Trophoblast cell (in vitro differentiated cells and primary cell): ENCODE results near the gene UGT1A4.

Experiments used
- DNase-seq, 2 donors: peaks; one replicate each; pipeline ENCODE4 v3.0.0-alpha.2; 2016
- H2AFZ ChIP-seq: 2 replicates; pipeline ENCODE4 v1.6.1; 2013; ENCODE audit warnings: low read length, moderate library complexity, mild to moderate bottlenecking; ENCODE audit not compliant: insufficient read depth, poor library complexity
- H2AK5ac ChIP-seq: 2 replicates; pipeline ENCODE4 v1.6.1; 2013; ENCODE audit warnings: mild to moderate bottlenecking, low read length
- H2BK120ac ChIP-seq: 2 replicates; pipeline ENCODE4 v1.6.1; 2013; ENCODE audit warnings: low read length, mild to moderate bottlenecking, moderate library complexity; ENCODE audit not compliant: insufficient read depth, poor library complexity
- H2BK12ac ChIP-seq: 2 replicates; pipeline ENCODE4 v1.6.1; 2013; ENCODE audit warnings: mild to moderate bottlenecking, low read length, moderate library complexity
- H2BK5ac ChIP-seq: 2 replicates; pipeline ENCODE4 v1.6.1; 2013; ENCODE audit warnings: low read length, low read depth, moderate library complexity, mild to moderate bottlenecking; ENCODE audit not compliant: poor library complexity
- H3K14ac ChIP-seq: 2 replicates; pipeline ENCODE4 v1.6.1; 2013; ENCODE audit warnings: mild to moderate bottlenecking, low read length
- H3K18ac ChIP-seq: 2 replicates; pipeline ENCODE4 v1.6.1; 2013; ENCODE audit warnings: mild to moderate bottlenecking, low read length
- H3K23ac ChIP-seq: 2 replicates; pipeline ENCODE4 v1.6.1; 2013; ENCODE audit warnings: low read length
- H3K27ac ChIP-seq: 2 replicates; pipeline ENCODE4 v1.5.1; 2013; ENCODE audit warnings: low read depth, mild to moderate bottlenecking, inconsistent platforms, low read length, moderate library complexity
- H3K27me3 ChIP-seq: 2 replicates; pipeline ENCODE4 v1.6.1; 2013; ENCODE audit warnings: inconsistent platforms, mild to moderate bottlenecking, low read length, moderate library complexity; ENCODE audit not compliant: insufficient read depth
- H3K36me3 ChIP-seq, 2 experiments: 1 replicate in 1 of 2; 2 replicates in 1 of 2; pipeline ENCODE4 v1.6.1; 2013; ENCODE audit warnings: low read length in 2 of 2, mild to moderate bottlenecking in 2 of 2, moderate library complexity in 1 of 2; ENCODE audit not compliant: insufficient read depth in 2 of 2, control insufficient read depth in 1 of 2
- H3K4ac ChIP-seq: 2 replicates; pipeline ENCODE4 v1.6.1; 2013; ENCODE audit warnings: low read depth, mild to moderate bottlenecking, low read length, moderate library complexity
- H3K4me1 ChIP-seq, 2 experiments: 1 replicate in 1 of 2; 2 replicates in 1 of 2; pipeline ENCODE4 v1.6.1; 2013; ENCODE audit warnings: low read length in 2 of 2, mild to moderate bottlenecking in 2 of 2, moderate library complexity in 1 of 2; ENCODE audit not compliant: insufficient read depth in 2 of 2, control insufficient read depth in 1 of 2
- H3K4me2 ChIP-seq: 2 replicates; pipeline ENCODE4 v1.6.1; 2013; ENCODE audit warnings: inconsistent platforms, mild to moderate bottlenecking, low read length, moderate library complexity
- H3K4me3 ChIP-seq: 2 replicates; pipeline ENCODE4 v1.5.1; 2013; ENCODE audit warnings: mild to moderate bottlenecking, low read depth, low read length, inconsistent platforms
- H3K79me1 ChIP-seq: one replicate; pipeline ENCODE4 v1.6.1; 2013; ENCODE audit warnings: low read length
- H3K79me2 ChIP-seq: 2 replicates; pipeline ENCODE4 v1.6.1; 2013; ENCODE audit warnings: low read length, mild to moderate bottlenecking; ENCODE audit not compliant: control insufficient read depth, insufficient read depth, poor library complexity
- H3K9ac ChIP-seq: 2 replicates; pipeline ENCODE4 v1.6.1; 2013; ENCODE audit warnings: mild to moderate bottlenecking, low read length
- H3K9me3 ChIP-seq: 2 replicates; pipeline ENCODE4 v1.6.1; 2013; ENCODE audit warnings: low read depth, mild to moderate bottlenecking, control low read depth, inconsistent platforms, low read length; ENCODE audit not compliant: insufficient read depth
- H4K12ac ChIP-seq: 2 replicates; pipeline ENCODE4 v1.6.1; 2013; ENCODE audit warnings: low read depth, mild to moderate bottlenecking, low read length, moderate library complexity
- H4K8ac ChIP-seq: 2 replicates; pipeline ENCODE4 v1.6.1; 2013; ENCODE audit warnings: low read depth, mild to moderate bottlenecking, low read length, moderate library complexity
- H4K91ac ChIP-seq: one replicate; pipeline ENCODE4 v1.6.1; 2013; ENCODE audit warnings: low read depth, mild to moderate bottlenecking, low read length, moderate library complexity
- WGBS: extraction: QIAGEN DNeasy Blood & Tissue Kit; methylation state at CpG from one replicate; pipeline ENCODE4 v1.1.7; 2013; ENCODE audit warnings: missing lambda C conversion rate; ENCODE audit not compliant: insufficient read length, insufficient coverage; ENCODE audit errors: extremely low coverage; 5-methylcytosine and 5-hydroxymethylcytosine counted together

The UGT1A4 gene

GRCh38 chr2:233711312-233712008 is 7.1 kb upstream of the UGT1A4 start:
- Histone ChIP-seq H3K9ac (no peak overlapping the region), H3K4me2 (no peak overlapping the region), H2BK5ac (no peak overlapping the region), H3K4me3 (no peak overlapping the region), H3K23ac (no peak overlapping the region), H2AK5ac (no peak overlapping the region), H3K9me3 (no peaks in the 10 kb centered on the region), H3K18ac (no peak overlapping the region), H3K27ac (no peak overlapping the region), H3K4me1 (peaks cover 0 to 2% of the 10 kb centered on the region in 2 experiments), H4K8ac (no peak overlapping the region), H3K36me3 (no peaks in the 10 kb centered on the region), H2BK12ac (no peak overlapping the region), H3K14ac (no peak overlapping the region), H3K79me2 (no peaks in the 10 kb centered on the region), H2AFZ (no peak overlapping the region), H3K27me3 (no peaks in the 10 kb centered on the region), H3K79me1 (no peaks in the 10 kb centered on the region), H3K4ac (no peak overlapping the region), H4K12ac (no peak overlapping the region), H4K91ac (no peak overlapping the region), H2BK120ac (no peak overlapping the region)
- DNase-seq = peak; percentile 23 to 80
- no CpG with 5 or more reads among the region's 11 CpGs for WGBS

GRCh38 chr2:233712611-233713261 is 5.8 kb upstream of the UGT1A4 start, which contains the start of gene UGT1A5:
Gene UGT1A5 (plus strand): TSS chr2:233712907. CDS start chr2:233712992, 85 bp downstream.
- Histone ChIP-seq H3K79me2 (no peaks in the 10 kb centered on the region), H3K36me3 (no peaks in the 10 kb centered on the region), H3K4me1 (no peaks in the 10 kb centered on the region), H2AFZ (no peak within 1 kb of the TSS), H2BK12ac (no peak within 1 kb of the TSS), H4K91ac (no peak within 1 kb of the TSS), H4K8ac (no peak within 1 kb of the TSS), H3K4me3 (no peak within 1 kb of the TSS), H3K9me3 (peaks cover 2% of the 10 kb centered on the region), H3K27me3 (no peaks in the 10 kb centered on the region), H3K4me2 (no peak within 1 kb of the TSS), H4K12ac (no peak within 1 kb of the TSS), H3K14ac (no peak within 1 kb of the TSS), H3K18ac (no peak within 1 kb of the TSS), H3K4ac (no peak within 1 kb of the TSS), H2BK5ac (no peak within 1 kb of the TSS), H2AK5ac (no peak within 1 kb of the TSS), H3K79me1 (no peaks in the 10 kb centered on the region), H3K23ac (no peak within 1 kb of the TSS), H2BK120ac (no peak within 1 kb of the TSS), H3K27ac (no peak within 1 kb of the TSS), H3K9ac (no peak within 1 kb of the TSS)
- no peak for DNase-seq
- no CpG with 5 or more reads among the region's 14 CpGs for WGBS

DNA sequence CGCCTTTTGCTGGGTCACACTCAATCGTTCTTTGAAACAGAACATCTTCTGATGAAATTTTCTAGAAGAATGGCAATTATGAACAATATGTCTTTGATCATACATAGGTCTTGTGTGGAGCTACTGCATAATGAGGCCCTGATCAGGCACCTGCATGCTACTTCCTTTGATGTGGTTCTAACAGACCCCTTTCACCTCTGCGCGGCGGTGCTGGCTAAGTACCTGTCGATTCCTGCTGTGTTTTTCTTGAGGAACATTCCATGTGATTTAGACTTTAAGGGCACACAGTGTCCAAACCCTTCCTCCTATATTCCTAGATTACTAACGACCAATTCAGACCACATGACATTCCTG is 5.3 kb upstream of the UGT1A4 start:
- no peak overlapping the region for H3K14ac ChIP-seq
- H3K27me3 ChIP-seq = no peaks in the 10 kb centered on the region

DNA sequence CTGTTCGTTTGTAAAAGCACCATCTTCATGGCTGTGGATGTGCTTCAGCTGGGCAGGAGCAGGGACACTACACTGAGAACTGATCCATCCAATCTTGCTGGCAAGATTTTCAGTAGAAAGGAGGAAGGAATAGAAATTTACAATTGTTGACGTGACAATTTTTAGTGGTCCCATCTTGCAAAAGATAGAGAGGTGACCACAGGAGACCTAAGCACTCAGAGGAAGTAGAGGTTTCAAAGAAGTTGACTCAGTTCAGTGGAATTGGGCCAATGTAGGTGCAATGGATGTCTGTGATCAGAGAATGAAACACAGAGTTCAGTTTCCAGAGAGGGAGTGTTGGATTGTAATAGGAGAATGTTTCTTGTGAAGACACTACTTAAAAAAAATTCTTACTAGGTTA is 4.4 kb upstream of the UGT1A4 start:
- Histone ChIP-seq H3K79me2 (no peaks in the 10 kb centered on the region), H2BK5ac (no peak overlapping the region), H4K8ac (no peak overlapping the region), H2BK120ac (no peak overlapping the region), H3K36me3 (no peaks in the 10 kb centered on the region), H3K9me3 (peaks cover 2% of the 10 kb centered on the region), H3K23ac (no peak overlapping the region), H4K91ac (no peak overlapping the region), H3K27me3 (no peaks in the 10 kb centered on the region), H3K4me2 (no peak overlapping the region), H3K27ac (no peak overlapping the region), H4K12ac (no peak overlapping the region), H2BK12ac (no peak overlapping the region), H2AFZ (no peak overlapping the region), H3K79me1 (no peaks in the 10 kb centered on the region), H3K4ac (no peak overlapping the region), H3K18ac (no peak overlapping the region), H3K14ac (no peak overlapping the region), H3K9ac (no peak overlapping the region), H3K4me3 (no peak overlapping the region), H3K4me1 (no peaks in the 10 kb centered on the region), H2AK5ac (no peak overlapping the region)
- DNase-seq = no peak
- no CpG with 5 or more reads among the region's 2 CpGs for WGBS

More for the DNA sequence above, 5.3 kb upstream of the UGT1A4 start:
- H2BK120ac ChIP-seq = no peak overlapping the region
- no peak overlapping the region for H4K91ac ChIP-seq
- no peak overlapping the region for H4K8ac ChIP-seq
- no peaks in the 10 kb centered on the region for H3K79me1 ChIP-seq
- no peak overlapping the region for H3K9ac ChIP-seq
- H2AFZ ChIP-seq = no peak overlapping the region
- H3K4me2 ChIP-seq = no peak overlapping the region
- H3K4me1 ChIP-seq = no peaks in the 10 kb centered on the region
- no peak overlapping the region for H3K4me3 ChIP-seq
- H3K36me3 ChIP-seq = no peaks in the 10 kb centered on the region
- no peak for DNase-seq
- H2BK12ac ChIP-seq = no peak overlapping the region
- H3K18ac ChIP-seq = no peak overlapping the region
- no peak overlapping the region for H3K4ac ChIP-seq
- WGBS = no CpG with 5 or more reads among the region's 7 CpGs
- H4K12ac ChIP-seq = no peak overlapping the region
- no peaks in the 10 kb centered on the region for H3K79me2 ChIP-seq
- no peak overlapping the region for H3K23ac ChIP-seq
- no peak overlapping the region for H2BK5ac ChIP-seq
- H3K9me3 ChIP-seq = peaks cover 2% of the 10 kb centered on the region
- H2AK5ac ChIP-seq = no peak overlapping the region
- H3K27ac ChIP-seq = no peak overlapping the region
